Hepatocyte (in vitro differentiated cells): ENCODE results near the gene RIMS4. TPM values are rescaled to one million over a fixed set of nuclear protein-coding genes. Genes with fewer than 3 reads are reported as not detected.

Experiments used
- DNase-seq: peaks from one replicate; pipeline ENCODE4 v3.0.0-alpha.2; 2016; ENCODE audit warnings: low spot score
- H2AFZ ChIP-seq: fragments of 200-600 bp; sonication (generic); 2 replicates; pipeline ENCODE4 v1.6.0; 2016; ENCODE audit warnings: antibody characterized with exemption, mild to moderate bottlenecking
- H3K27ac ChIP-seq: fragments of 200-600 bp; sonication (generic); 2 replicates; pipeline ENCODE4 v1.5.1; 2016; ENCODE audit warnings: mild to moderate bottlenecking
- H3K27me3 ChIP-seq: fragments of 200-600 bp; sonication (generic); 2 replicates; pipeline ENCODE4 v1.6.1; 2016
- H3K36me3 ChIP-seq: fragments of 200-600 bp; sonication (generic); replicated peaks from 2 replicates; pipeline ENCODE4 v1.5.1; 2016; ENCODE audit warnings: low read depth; ENCODE audit not compliant: insufficient read depth
- H3K4me1 ChIP-seq: fragments of 200-600 bp; sonication (generic); 2 replicates; pipeline ENCODE4 v1.5.1; 2016; ENCODE audit warnings: mild to moderate bottlenecking, moderate library complexity; ENCODE audit not compliant: insufficient read depth
- H3K4me2 ChIP-seq: fragments of 200-600 bp; sonication (generic); 2 replicates; pipeline ENCODE4 v1.6.0; 2016
- H3K4me3 ChIP-seq: fragments of 200-600 bp; sonication (generic); 2 replicates; pipeline ENCODE4 v1.5.1; 2016; ENCODE audit warnings: mild to moderate bottlenecking
- H3K79me2 ChIP-seq: fragments of 200-600 bp; sonication (generic); 2 replicates; pipeline ENCODE4 v1.6.0; 2017; ENCODE audit warnings: mild to moderate bottlenecking
- H3K9me2 ChIP-seq: fragments of 200-600 bp; sonication (generic); replicated peaks from 2 replicates; pipeline ENCODE4 v1.6.0; 2017; ENCODE audit warnings: mild to moderate bottlenecking; ENCODE audit not compliant: insufficient read depth
- H3K9me3 ChIP-seq: fragments of 200-600 bp; sonication (generic); 2 replicates; pipeline ENCODE4 v1.5.1; 2016; ENCODE audit warnings: low read depth, mild to moderate bottlenecking
- H4K20me1 ChIP-seq: fragments of 200-600 bp; sonication (generic); 2 replicates; pipeline ENCODE4 v1.6.0; 2016; ENCODE audit warnings: mild to moderate bottlenecking; ENCODE audit not compliant: insufficient read depth, poor library complexity, severe bottlenecking
- EZH2 ChIP-seq: fragments of 200-600 bp; sonication (generic); IDR thresholded peaks from 2 replicates; pipeline ENCODE4 v1.6.1; 2016; ENCODE audit warnings: antibody characterized with exemption, mild to moderate bottlenecking, borderline replicate concordance
- EZH2phosphoT487 ChIP-seq: fragments of 200-600 bp; sonication (generic); IDR thresholded peaks from one replicate; pipeline ENCODE4 v1.6.1; 2018; ENCODE audit warnings: antibody characterized with exemption, mild to moderate bottlenecking, low read depth, moderate library complexity; ENCODE audit not compliant: unreplicated experiment, severe bottlenecking
- WGBS: methylation state at CpG from one replicate; pipeline ENCODE4 v1.1.6; 2016; ENCODE audit warnings: low lambda C conversion rate; ENCODE audit errors: missing lambda C conversion rate; 5-methylcytosine and 5-hydroxymethylcytosine counted together
- polyA plus RNA-seq: library from polyadenylated mRNA; unstranded; fragments of >200 nt; fragmentation: Nextera tagmentation; extraction: Ambion mirVana; gene quantifications from 2 replicates; pipeline ENCODE4 v1.2.1, GENCODE V29; 2016
- total RNA-seq: library from RNA; depleted of rRNA; stranded (reverse); fragments of >200 nt; gene quantifications from 2 replicates; pipeline ENCODE4 v1.2.3, GENCODE V29; 2014
- TF ChIP-seq, protein P1 (sequence below): fragments of 200-600 bp; sonication (generic); IDR thresholded peaks from 2 replicates; pipeline ENCODE4 v1.5.1; 2016; ENCODE audit warnings: antibody characterized with exemption, mild to moderate bottlenecking; ENCODE audit not compliant: poor library complexity

RIMS4 gene
- total and polyA plus RNA-seq, 2 experiments from 2014 or later, result 5.1 to 9.0 TPM

DNA sequence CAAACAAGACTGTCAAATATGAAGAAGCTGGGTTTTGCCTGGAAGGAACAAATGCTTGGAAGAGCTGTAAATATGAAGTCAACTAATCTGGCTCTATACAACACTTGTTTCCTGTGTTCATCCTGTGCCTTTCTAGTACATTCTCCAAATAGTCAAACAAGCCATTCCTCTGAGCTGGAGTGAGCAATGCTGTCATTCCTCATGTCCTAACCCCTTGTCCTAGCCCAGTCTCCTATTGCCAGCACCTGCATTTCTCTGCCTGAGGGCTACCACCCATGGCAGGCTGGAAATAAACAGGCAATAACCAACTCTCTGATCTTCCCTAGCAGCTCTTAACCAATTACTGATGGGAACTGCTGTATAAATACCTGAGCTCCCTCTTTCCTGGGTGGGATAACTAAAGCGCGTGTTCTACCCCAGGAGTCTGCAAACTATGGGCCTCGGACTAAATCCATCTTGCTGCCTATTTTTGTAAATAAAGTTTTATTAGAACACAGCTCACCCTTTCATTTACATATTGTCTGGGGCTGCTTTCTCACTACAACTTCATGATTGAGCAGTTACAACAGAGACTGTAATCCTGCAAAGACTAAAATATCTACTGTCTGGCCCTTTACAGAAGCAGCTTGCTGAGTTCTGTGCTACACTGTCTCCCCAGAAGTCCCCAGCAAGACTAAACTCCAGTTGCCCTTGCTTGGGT lies 13.4 kb downstream of the RIMS4 start:
- TF ChIP-seq, protein P1, sequence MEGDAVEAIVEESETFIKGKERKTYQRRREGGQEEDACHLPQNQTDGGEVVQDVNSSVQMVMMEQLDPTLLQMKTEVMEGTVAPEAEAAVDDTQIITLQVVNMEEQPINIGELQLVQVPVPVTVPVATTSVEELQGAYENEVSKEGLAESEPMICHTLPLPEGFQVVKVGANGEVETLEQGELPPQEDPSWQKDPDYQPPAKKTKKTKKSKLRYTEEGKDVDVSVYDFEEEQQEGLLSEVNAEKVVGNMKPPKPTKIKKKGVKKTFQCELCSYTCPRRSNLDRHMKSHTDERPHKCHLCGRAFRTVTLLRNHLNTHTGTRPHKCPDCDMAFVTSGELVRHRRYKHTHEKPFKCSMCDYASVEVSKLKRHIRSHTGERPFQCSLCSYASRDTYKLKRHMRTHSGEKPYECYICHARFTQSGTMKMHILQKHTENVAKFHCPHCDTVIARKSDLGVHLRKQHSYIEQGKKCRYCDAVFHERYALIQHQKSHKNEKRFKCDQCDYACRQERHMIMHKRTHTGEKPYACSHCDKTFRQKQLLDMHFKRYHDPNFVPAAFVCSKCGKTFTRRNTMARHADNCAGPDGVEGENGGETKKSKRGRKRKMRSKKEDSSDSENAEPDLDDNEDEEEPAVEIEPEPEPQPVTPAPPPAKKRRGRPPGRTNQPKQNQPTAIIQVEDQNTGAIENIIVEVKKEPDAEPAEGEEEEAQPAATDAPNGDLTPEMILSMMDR, result no peak
- no peak for TF ChIP-seq EZH2
- no peak for TF ChIP-seq EZH2phosphoT487
- no peak for DNase-seq
- no peak overlapping the region for H3K4me3 ChIP-seq
- H3K27me3 ChIP-seq, result no peaks in the 10 kb centered on the region
- 84% methylated on average over 3 of the region's 3 CpGs for WGBS
- H3K79me2 ChIP-seq, result no peaks in the 10 kb centered on the region
- no peak overlapping the region for H2AFZ ChIP-seq
- no peaks in the 10 kb centered on the region for H3K9me2 ChIP-seq
- no peaks in the 10 kb centered on the region for H3K9me3 ChIP-seq
- no peaks in the 10 kb centered on the region for H3K36me3 ChIP-seq
- no peaks in the 10 kb centered on the region for H3K4me1 ChIP-seq
- H3K4me2 ChIP-seq, result no peak overlapping the region
- H3K27ac ChIP-seq, result no peak overlapping the region
- H4K20me1 ChIP-seq, result no peaks in the 10 kb centered on the region

DNA sequence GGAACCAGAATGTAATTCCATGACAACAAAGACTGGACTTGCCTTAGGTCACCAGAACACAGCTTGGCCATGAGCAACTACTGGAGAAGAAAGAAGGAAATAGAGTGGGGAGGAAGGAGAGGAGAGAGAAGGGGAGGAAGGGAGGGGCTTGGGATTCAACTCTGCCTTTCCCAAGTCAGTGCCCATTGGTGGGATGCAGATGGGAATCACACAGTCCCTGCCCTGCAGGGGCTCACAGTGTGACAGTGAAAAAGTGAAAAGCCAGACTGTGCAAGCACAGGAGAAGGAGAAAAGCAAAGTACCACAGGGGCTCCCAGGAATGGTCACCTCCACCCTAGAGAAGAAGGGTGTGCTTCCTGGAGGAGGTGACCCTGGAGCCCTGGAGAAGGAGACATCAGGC lies 14.0 kb downstream of the RIMS4 start:
- Histone ChIP-seq H3K36me3 (no peaks in the 10 kb centered on the region), H3K27ac (no peak overlapping the region), H3K79me2 (no peaks in the 10 kb centered on the region), H3K9me3 (no peaks in the 10 kb centered on the region), H3K4me2 (no peak overlapping the region), H2AFZ (no peak overlapping the region), H3K4me3 (no peak overlapping the region), H3K4me1 (no peaks in the 10 kb centered on the region), H4K20me1 (no peaks in the 10 kb centered on the region), H3K27me3 (no peaks in the 10 kb centered on the region), H3K9me2 (no peaks in the 10 kb centered on the region)
- DNase-seq, result no peak
- TF ChIP-seq EZH2 (no peak), EZH2phosphoT487 (no peak)
- TF ChIP-seq, protein P1, result no peak

DNA sequence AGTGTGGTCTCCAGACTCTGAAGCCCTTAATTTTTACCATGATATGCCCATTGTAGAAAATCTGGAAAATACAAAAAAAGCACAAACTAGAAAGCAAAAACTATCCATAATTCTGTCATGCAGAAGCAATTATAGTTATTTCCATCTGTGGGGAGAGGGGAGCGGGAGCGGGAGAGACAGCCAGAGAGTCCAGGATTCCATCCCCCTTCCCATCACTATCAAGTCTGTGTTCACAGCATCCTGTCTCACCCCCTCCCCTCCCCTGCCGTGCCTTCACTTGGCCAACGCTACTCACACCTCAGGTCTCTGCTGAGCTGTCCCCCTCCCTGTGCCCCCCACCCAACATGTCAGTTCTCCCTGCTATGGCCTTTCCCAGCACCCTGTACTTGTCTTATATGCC lies 14.5 kb downstream of the RIMS4 start:
- H3K27me3 ChIP-seq, result no peaks in the 10 kb centered on the region
- TF ChIP-seq EZH2 (no peak), EZH2phosphoT487 (no peak)
- TF ChIP-seq, protein P1, result no peak
- no peaks in the 10 kb centered on the region for H3K4me1 ChIP-seq
- no peak overlapping the region for H3K4me2 ChIP-seq
- H4K20me1 ChIP-seq, result no peaks in the 10 kb centered on the region
- H3K4me3 ChIP-seq, result no peak overlapping the region
- H3K36me3 ChIP-seq, result no peaks in the 10 kb centered on the region
- H2AFZ ChIP-seq, result no peak overlapping the region
- H3K27ac ChIP-seq, result no peak overlapping the region
- 72% methylated on average over 2 of the region's 4 CpGs for WGBS
- H3K79me2 ChIP-seq, result no peaks in the 10 kb centered on the region
- DNase-seq, result no peak
- H3K9me2 ChIP-seq, result no peaks in the 10 kb centered on the region
- H3K9me3 ChIP-seq, result no peaks in the 10 kb centered on the region
